Keratinocyte (primary cell): Measurements from ENCODE around the gene HCRTR2.

Source experiments
- CTCF ChIP-seq, 3 experiments: IDR thresholded peaks in 1 of 3; conservative IDR thresholded peaks in 1 of 3; optimal IDR thresholded peaks in 1 of 3; 2 replicates in 2 of 3; 3 replicates in 1 of 3; pipeline versions ENCODE3 to v1.5.1; 2011; ENCODE audit warnings: low read length in 3 of 3, mild to moderate bottlenecking in 3 of 3, moderate library complexity in 2 of 3, control low read depth in 1 of 3, inconsistent platforms in 1 of 3; ENCODE audit not compliant: insufficient read depth in 2 of 3; ENCODE audit errors: extremely low read depth in 1 of 3
- EZH2 ChIP-seq: IDR thresholded peaks from one replicate; pipeline ENCODE4 v1.6.1; 2012; ENCODE audit warnings: inconsistent platforms, mild to moderate bottlenecking, low read length, moderate library complexity

GRCh38 chr6:55250400-55250799 lies 76.1 kb downstream of the HCRTR2 start:
- TF ChIP-seq CTCF (optimal IDR thresholded peaks at IDR 0.05 in 1 of 3, IDR thresholded peaks at IDR 0.05 in 1 of 3, conservative IDR thresholded peaks at IDR 0.05 in 1 of 3; ENCODE audit: extremely low read depth in 1 of 3, insufficient read depth in 2 of 3, low read length in 3 of 3) (no peak), EZH2 (no peak)
